Activated CD4-positive, alpha-beta T cell treated with anti-CD3 and anti-CD28 coated beads, Interleukin-2, Interleukin-4, amounts not matched to agents 100 ng/mL and 50 ng/mL, durations not matched to agents 16 hours and 8 hours (primary cell): ENCODE results near the gene DAGLB.
"Not testable (repeated sequence)": the region's sequence is repeated elsewhere in the genome, so short reads cannot be mapped to it uniquely, and the experiment has no call there.

ENCODE experiments used
- DNase-seq: peaks from one replicate; pipeline ENCODE4 v3.0.0-alpha.2; 2020; ENCODE audit warnings: low spot score

DAGLB gene

DNA sequence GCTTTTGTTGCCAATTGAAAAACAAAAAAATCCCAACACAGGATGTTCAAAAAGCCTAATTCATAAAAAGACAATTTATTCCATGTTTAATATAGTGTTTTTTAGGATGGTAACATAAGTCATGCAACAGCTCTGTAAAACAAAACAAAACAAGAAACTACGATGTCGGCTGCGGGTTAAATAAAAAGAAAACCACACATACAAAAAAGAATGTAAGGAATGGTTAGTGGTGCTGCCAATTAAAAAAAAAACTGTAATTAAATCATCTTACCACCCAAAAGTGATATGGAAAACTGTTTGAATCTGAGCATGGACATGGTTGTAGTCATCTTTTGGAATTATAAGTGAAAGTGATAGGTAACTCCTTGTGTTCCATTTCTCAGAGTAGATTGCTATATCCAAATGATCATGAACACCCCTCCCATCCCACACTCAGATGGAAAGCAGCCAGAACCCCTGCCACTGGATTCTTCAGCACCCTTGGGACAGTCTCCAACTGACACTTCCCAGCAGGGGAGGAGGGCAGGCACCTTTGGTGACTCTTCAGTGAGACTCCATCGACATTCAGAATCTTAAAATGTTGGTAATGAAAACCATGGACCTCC is 14.3 kb upstream of the DAGLB start:
- DNase-seq = no peak

DNA sequence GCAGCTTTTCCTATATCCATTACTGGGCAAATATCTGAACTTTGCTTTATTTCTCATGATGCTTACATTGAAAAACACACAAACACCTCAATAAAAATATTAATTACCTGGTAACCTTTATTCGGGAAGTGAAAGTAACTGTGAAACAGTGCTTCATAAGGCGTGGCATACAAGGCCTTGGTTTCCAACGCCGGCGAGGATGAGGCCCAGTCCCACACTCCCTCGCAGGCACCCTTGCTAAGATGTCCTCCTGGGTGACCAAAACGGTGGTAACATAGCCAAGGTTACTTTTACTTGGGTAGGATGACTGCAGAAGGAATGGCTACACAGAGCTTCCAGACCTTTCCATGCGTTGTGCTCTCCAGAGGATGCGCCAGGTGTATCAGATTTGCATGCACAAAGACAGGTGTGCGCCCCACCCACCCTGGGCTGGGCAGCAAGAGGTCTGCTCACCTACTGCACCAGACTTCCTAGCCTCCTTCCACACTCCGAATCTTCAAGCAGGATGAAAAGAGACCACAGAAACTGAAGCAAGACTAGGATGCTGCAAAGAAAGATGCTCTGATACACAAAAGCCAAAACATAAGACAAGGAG is 13.3 kb upstream of the DAGLB start:
- DNase-seq = no peak

DNA sequence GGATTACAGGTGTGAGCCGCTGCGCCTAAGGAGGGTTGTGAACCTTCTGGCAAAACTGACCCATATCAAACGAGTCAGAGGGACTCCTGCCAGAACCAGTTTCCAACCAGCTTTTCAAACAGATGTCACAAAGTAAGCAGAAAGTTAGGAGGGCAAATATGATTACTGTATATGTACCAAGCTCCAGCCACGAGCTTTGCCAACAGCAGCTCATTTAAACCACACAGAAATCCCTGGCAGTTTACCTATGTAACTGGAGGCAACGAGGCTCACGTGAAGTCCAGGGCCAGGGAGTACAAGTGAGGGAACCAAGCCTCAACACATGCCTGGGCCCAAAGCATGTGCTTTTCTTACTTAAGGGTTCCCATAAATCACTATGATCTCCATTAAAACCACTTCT is 12.5 kb upstream of the DAGLB start:
- no peak for DNase-seq

- not testable (repeated sequence) for DNase-seq
Measured at GRCh38 chr7:6458676-6459075, 10.9 kb upstream of the DAGLB start.

GRCh38 chr7:6453734-6454133 is 6.0 kb upstream of the DAGLB start:
- DNase-seq = no peak

GRCh38 chr7:6451224-6451705 is 3.5 kb upstream of the DAGLB start:
- DNase-seq = no peak

- DNase-seq = not testable (repeated sequence)
Measured at GRCh38 chr7:6450591-6450990, 2.8 kb upstream of the DAGLB start.

DNA sequence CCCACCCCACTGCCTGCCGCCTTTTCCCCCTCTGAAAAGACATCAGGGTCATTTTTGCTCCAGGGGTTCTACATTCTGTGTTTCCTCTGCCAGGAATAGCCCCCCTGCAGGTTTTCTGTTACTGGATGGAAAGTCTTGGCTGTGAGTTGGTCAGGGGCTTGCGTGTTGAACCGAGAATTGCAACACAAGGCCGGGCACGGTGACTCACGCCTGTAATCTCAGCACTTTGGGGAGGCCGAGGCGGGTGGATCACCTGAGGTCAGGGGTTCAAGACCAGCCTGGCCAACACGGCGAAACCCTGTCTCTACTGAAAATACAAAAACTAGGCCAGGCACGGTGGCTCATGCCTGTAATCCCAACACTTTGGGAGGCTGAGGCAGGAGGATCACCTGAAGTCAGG is 2.1 kb upstream of the DAGLB start:
- DNase-seq = not testable (repeated sequence)

- DNase-seq = no peak
Measured at GRCh38 chr7:6448943-6449543, 1.3 kb upstream of the DAGLB start.

GRCh38 chr7:6446838-6447580 is 745 bp downstream of the DAGLB start:
- peak; percentile 25 for DNase-seq

DNA sequence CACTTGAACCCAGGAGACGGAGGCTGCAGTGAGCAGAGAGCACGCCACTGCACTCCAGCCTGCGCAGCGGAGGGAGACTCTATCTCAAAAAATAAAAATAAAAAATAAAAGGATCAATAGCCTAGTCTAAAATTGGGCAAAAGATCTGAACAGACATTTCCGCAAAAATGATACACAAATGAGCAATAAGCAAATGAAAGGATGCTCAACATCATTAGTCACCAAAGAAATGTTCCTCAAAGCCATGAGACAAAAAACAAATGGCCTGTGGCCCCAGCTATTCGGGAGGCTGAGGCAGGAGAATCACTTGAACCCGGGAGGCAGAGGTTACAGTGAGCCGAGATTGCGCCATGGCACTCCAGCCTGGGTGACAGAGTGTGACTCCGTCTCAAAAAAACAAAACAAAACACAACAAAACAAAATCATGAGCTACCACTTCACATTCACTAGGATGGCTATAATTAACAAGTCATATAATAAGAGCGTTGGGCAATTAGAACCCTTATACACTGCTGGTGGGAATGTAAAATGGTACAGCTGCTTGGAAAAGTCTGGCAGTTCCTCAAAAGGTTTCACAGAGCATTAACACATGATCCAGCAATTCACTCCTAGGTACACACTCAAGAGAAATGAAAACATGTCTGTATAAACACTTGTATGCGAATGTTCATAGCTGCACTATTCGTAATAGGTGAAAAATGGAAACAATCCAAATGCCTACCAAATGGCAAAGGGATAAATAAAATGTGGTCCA is 3.1 kb downstream of the DAGLB start:
- DNase-seq = no peak

GRCh38 chr7:6443372-6443941 is 4.3 kb downstream of the DAGLB start:
- DNase-seq = no peak

- no peak for DNase-seq
Measured at GRCh38 chr7:6442114-6442513, 5.6 kb downstream of the DAGLB start.

- no peak for DNase-seq
Measured at GRCh38 chr7:6440381-6440780, 7.4 kb downstream of the DAGLB start.

DNA sequence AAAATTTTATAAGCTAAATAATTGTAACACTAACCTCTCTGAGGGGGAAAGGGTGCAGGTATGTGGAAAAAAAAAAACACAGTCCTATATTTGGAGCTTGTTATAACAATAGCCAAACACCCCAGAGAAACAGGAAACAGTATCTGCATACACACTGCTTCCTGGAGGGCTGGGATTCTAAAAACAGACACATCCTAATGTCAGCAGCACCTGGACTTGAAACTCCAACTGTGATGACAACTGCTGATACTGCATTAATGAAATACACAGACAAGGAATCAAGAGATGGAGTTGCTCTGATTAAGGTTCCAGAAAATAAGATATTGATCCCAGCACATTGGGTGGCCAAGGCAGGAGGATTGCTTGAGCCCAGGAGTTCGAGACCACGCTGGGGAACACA is 9.3 kb downstream of the DAGLB start:
- DNase-seq = no peak

DNA sequence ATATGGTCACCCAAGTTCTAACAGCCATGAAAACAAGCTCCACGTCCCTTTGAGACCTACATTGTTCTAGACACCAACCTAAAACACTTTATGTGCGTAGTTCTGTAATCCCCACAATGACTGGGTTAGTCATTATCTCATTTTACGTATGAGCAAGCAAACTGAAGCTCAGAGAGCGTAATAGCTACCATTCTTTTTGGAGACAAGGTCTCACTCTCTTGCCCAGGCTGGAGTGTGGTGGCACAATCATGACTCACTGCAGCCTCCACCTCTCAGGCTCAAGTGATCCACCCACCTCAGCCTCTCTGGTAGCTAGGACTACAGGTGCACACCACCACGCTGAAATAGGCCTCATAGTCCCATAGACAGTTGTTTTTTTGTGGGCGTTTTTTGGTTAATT is 10.5 kb downstream of the DAGLB start:
- DNase-seq = peak; percentile 37

DNA sequence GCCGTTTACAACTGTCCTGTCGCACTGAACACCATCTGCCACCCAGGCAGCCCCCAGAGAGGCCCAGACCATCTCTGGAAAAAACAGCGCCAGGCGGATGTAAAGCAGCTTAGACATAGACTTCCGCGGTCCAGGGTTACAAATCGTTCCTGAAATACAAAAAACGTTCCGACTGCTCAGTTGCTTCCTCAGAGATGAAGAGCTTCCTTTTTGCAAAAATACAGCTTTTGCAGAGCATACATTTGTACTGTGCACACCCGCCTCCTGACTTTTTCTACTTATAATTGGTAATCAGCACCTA is 11.4 kb downstream of the DAGLB start:
- DNase-seq = peak; percentile 9

DNA sequence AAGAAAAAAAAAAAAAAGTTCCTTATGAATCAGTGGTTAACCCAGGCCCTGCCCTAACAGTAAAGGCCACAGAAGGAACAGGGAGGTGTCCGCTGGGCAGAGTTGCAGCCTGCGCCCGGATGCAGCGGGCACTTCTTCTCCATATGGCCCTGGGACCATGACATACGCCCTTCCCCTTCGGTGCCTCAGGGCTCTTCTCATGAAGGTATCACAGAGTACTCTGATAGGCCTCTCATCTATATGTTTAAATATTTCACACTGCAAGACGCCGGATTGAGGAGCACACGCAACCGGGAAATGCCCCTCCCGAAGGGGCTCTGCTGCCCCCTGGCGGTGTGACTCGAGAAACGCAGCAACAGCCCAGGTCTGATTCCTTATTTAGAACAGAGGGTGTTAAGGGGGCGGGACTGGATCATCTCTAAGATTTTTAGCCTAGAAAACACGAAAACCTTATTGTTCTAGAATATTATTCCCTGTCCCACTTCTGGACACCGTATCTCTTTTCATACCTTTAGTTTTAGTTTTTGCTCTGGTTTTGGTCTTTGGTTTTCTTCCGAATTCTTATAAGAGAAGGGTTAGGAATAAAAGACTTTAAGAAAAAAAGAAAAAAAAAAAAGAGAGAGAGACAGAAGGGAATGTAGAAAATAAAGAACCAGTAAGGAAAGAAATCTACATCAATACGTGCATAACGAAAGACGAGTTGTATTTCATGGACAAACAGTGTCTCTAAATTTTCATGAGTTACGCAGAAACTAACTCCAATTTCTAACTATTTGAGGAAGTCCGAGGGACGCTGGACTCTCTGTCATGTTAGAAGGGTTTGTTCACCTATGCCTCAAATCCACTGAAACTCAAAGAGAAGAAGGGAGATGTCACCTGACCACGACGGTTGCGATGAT is 12.0 kb downstream of the DAGLB start:
- peak; percentile 87 for DNase-seq

GRCh38 chr7:6433784-6434615 is 13.8 kb downstream of the DAGLB start:
- no peak for DNase-seq

DNA sequence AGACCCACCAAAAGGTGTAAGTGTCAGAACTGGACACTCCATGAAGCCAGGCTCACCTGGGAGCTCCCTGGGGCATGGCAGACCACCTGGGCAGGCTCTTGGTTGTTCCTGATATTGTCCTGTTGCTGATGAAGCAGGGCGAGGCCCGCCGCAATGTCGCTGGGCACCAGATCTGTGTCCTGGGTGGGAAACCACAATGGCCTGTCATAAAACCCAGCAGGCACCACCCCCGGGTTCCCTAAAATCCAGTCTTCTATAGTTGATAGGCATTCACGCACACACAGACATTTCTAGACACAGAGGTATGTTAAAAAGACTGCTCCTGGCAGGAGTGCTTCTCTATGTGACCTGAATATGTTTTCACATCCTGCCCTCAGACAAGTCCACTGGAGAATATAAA is 15.0 kb downstream of the DAGLB start:
- DNase-seq = no peak
